ENCODE data around the gene PGGT1B.
"Not testable (repeated sequence)": the region's sequence is repeated elsewhere in the genome, so short reads cannot be mapped to it uniquely, and the experiment has no call there.

Gene PGGT1B

DNA sequence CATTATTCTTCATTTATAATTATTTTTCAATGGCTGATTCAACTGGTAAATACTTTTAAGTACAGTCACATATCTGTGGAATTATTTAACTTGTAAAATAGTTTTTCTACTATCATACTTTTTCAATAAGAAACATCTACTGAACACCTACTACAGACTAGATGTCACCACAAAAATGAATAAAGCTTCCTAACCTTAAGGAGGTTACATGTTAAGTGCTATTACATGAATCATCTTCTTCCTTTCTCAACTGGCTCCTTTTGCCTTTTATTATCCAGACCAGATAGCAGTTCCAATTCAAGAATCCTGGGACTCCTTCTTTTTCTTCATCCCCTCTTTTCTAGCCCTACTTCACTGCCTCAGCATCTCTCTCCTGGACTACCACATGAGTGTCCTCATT is 4.7 kb downstream of the PGGT1B start:
- DNase-seq, result no peak

DNA sequence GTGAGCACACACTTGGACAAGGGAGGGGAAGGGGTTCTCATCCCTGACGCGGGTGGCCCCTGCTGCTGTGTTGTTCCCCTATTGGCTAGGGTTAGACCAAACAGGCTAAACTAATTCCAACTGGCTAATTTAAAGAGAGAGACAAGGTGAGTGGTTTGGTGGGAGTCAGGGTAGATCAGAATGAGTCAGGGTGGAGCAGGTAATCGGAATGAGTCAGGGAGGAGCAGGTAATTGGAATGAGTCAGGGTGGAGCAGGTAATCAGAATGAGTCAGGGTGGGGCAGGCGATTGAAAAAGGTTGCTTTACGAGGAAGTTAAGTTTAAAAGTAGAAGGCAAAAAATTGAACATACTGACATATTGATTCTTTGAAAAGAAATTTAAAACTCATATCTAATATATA is 13.3 kb downstream of the PGGT1B start:
- not testable (repeated sequence) for DNase-seq

DNA sequence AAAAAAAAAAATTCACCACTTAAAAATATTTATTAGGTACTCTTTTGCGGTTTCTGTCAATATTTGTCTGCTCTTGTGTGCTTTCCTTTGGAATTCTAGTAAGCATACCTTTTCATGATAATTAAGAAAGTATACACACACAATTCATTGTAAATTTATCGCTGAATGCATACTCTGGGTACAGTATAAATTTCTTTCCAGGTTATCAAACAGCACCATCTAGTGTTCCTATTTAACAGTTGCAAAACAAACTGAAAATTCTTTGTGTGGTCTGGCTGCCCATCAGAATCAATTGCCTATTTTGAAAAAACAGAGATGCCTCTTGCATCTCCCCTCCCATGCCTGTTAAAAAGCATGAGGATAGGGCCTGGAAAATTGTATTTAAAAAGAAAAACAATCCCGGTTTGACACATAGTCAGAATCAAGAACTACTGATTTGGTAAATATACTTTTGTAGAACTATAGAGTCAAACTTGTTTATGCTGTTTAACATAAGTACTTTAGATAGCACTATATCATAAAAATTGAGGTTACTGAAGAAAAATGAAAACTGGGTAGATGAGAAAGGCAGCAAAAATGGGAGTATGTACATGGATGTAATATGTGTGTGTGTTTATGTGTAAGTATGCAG is 16.2 kb downstream of the PGGT1B start:
- peak in 1 of 2 experiments; percentile 67 for DNase-seq

DNA sequence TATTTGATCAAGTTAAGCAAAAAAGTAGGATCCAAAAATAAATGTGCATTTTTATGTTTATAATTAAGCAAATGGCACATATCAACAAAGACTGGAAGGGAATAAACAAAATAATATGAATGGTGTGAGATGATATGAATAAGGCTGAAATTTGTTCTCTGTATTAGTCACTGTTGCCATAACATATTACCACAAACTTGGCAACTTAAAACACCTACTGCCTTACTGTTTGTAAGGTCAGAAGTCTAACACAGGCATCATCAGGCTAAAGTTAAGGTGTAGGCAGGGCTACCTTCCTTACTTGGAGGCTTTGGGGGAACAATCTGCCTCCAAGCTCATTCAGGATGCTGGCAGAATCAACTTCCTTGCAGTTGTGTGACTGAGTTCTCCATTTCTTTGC is 19.3 kb downstream of the PGGT1B start:
- peak in 1 of 2 experiments; percentile 21 for DNase-seq

DNA sequence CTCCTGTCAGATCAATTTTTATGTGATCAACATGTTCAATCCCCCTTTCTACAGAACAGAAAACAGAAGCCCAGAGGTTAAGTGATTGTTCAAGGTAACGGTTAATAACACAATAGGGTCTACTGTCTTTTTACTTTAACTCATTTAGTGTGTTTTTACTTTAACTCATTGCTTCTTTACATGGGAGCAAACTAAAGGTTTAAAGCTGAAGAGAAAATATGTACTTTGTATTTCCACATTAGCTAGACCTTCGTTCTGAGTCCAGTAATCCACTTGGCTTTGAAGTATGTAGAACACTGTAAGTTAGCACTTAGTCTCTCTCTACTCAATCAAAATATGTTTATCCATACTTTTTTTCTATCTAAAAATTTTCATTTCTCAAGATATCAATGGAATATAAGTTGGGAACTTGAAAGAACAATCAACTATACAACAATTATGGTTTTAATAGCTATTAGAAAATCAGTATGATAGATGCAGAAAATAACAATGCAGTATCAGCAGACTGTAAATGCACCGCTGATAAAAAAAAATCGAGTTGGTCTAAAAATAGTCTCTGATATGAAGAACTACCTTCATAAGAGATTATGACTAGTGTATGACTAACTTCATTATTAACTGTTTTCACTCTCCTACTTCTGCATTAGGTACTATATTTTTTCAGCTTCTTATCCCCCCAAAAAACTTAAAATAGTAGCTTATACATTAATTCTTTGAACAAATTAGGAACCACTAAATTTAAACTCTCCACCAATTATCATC is 20.6 kb downstream of the PGGT1B start:
- DNase-seq, result no peak

DNA sequence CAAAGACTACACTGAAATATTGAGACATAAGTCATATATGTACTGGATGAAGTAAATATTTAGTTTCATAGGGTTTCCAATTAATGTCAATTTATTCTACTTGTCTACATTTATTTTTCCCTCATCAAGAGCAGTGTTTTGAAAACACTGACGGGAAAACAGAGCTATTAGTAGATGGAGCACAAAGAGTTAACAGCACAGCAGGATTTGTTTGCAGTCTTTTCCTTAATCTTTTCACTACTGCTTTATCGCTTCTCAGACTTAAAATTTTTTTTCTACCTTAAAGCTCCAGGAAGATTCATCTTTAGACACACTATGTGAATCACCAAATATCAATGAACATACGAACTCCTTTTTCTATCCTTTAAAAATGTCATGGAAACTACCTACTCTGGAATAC is 25.6 kb downstream of the PGGT1B start:
- DNase-seq, result no peak

DNA sequence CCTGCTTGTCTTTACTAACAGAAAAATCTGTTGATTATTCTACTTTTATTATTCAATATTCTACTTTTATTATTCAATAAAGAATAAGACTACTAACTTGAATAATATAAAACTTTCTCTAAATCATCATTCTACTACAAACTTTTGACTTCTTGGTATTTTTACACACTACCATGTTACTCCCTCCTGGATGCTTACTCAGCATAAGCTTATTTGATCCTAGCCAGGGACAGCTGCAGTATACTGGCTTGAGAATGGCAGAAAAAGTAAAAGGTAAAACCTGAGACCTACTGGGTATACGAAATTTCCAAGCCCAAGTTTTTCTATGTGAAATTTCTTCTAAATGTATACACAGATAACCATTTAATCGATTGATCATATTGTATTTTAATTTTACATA is 26.1 kb downstream of the PGGT1B start:
- no peak for DNase-seq

DNA sequence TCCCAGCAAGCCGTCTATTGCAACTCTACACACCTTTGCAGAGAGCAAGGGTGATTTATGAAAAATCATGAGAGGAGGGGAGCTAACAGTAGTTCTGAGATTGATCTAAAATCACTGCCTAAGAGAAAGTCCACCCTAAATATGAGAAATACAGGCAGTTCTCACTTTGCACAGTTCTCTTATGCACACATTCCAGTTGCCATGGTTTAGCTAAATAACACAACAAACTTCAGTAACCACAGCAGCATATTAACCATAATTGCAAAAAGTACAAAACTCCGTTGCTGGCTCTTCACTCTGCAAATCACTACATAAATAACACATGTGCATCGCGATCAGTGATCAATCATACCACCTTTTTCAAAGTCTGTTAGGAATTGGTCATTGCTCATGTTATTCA is 31.1 kb downstream of the PGGT1B start:
- no peak for DNase-seq

DNA sequence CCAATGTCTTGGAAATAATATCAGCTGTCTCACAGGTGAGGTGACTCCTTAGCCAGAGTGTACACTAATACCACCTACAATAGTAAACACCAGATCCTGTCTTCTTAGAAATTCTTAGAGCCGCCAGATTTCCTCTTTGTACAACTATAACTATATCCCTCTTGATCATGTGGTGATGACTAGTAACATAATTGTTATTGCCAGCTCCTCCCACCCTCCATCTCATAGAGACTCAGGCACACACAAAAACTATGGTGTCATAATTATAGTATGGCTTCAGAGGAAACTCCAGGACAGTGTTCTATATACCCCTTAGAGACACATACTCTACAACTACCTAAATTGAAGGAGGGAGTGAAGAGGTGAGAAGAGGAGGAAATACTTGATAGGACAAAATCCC is 33.1 kb downstream of the PGGT1B start:
- no peak for DNase-seq

DNA sequence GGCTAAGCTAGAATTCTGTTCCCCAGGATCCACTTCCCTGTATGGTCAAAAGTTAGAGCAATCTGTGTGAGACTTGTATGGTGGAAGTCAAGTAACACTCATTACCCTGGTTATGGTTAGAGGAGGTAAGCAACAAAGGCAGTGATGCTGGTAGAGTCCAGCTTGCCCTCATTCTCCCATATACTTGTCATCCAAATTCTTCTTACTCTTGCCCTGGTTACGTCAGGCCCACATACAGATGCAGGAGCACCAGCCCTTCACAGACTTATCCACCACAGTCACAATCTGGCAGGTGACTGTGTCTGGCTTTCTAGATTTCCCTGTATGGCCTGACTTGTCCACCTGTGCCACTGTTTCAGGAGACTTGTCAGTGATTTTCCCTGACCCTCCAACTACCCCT is 35.4 kb downstream of the PGGT1B start:
- DNase-seq, result no peak

DNA sequence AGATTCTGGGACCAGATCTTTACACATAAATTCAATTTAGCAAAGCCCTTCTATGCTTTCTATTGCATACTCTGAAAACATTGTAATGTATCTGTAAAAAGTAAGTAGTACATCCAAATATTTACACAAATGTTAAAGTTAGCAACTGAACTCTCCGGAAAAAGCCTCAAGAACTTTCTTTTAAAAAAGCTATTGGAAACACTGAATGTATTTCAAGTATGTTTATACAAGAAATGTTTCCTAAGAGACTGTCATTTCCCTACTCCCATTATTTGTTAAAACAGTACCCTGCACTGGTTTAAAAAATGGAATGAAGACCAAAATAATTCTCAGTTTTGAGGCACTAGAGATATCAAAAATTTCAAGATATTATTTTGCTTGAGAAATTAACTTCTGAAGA is 48.1 kb downstream of the PGGT1B start:
- no peak for DNase-seq

DNA sequence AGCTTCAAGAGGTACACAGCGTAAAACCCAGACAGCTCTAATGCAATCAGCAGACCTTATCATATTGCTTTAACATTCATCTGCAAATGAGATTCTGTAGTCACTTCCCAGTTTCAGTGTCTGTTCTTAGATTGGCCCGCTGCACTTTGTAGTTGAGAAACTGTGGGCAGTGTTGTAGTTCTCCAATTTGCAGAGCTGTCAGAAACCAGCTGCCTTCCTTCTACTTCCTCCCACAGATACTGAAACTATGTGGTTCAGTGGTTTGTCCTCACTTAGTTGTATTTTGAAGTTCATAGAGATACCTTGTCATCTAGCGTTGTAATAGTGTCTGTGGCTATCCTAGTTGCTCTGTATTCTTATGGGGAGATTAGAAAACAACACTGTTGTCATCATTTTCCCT is 53.4 kb downstream of the PGGT1B start:
- DNase-seq, result no peak

DNA sequence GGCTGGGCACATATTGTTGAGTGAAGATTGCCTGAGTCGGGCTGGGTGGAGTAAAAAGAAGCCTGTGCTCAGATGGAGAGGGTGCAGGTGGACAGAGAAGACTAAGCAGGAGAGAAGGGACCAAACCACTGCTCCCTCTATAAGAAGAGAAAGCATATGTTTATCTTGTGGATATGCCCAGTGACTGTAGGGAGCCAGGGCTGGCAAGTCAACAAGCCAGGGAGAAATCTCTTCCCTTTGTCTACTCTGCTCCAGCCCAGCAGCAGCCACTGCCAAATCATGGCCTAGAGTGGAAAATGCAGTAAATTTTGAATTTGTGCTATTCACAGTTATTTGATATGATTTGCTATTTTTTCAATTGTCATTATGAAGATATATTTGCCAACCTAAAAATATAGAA is 59.7 kb downstream of the PGGT1B start:
- no peak for DNase-seq

DNA sequence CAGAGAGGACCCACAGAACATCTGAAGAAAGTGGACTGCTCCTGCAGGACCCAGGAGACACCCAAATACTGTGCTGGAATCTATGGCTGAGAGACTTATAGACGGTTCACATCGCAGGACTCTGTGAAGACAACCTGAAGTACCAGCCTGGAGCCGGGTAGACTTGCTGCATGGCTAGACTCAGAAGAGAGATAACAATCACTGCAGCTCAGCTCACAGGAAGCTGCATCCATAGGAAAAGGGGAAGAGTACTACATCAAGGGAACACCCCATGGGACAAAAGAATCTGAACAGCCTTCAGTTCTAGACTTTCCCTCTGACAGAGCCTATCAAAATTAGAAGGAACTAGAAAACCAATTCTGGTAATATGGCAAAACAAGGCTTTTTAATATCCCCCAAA is 66.5 kb downstream of the PGGT1B start:
- no peak for DNase-seq

DNA sequence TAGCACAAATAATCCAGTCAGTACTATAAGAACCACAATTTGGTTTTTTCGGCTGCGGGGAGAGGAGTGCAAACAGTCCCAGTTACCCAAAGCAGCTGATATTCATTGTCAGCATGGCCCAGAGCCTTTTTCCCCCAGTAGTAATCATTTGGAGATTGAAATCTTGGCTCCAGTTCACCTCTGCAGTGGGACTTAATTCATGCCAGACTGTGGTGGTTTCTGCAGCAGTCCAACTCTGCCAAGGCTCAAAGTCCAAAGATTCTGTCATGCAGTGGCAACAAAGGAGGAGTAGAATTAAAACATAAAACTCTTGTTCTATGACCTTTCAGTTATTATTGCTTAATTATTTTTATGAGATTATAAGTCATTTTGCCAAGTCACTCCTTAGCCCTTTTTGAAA is 68.0 kb downstream of the PGGT1B start:
- DNase-seq, result no peak

DNA sequence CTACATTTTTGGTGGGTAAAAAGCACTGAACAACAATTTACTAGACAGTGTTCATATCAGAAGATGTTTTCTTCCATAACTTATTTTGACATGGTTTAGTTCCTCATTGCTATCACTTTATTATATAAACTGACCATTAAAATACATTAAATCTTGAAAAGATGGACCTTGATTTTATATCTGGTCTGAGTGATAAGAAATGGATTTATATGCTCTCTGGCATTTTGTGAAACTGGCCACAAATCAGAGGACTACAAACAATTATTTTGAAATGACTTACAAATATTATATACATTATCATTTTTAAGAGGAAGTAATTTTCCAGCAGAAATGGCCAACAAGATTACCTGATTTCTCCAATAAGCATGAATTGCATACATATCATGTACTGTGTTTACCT is 69.4 kb downstream of the PGGT1B start:
- DNase-seq, result no peak

DNA sequence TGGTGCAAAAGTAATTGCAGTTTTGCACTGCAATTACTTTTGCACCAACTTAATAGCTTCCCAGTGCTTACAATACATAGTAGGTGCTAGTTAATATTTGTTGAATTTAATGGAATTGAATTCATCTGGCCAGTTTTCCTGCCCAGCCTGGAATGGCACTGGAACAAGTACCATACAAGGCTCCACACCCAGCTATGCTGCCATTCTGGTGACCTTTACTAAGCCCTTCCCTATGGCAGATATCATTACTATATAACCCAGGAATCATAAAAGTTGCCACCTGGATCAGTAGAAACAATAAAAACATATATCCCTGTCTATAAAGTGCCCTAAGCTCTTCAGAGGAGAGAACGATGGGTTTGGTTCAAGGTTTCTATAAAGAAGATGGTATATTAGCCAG is 70.6 kb downstream of the PGGT1B start:
- DNase-seq, result no peak

DNA sequence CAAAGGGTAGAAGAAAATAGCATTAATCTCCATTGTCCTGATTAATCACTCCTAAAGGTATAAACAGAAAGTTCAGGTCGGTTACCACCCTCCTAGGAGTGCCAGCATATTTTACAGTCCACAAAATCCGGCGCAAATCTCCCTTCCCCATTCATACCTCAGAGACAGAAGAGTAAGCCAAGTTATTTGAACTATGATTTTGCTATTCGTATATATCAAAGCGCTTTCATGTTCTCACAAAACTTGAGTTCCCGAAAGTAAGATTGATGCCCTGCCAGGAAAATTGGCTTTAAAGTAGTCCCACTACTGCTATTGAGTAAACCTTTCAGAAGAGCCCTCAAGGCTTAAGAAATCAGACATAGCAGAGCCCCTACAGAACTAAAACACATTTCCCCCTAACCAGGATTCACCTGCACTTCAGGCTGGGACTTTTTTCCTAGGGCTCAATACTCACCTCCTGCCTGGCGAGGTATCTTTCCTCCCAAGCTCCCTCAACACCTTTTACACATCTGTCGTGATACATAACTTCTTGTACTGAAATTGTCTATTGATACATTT is 71.1 kb downstream of the PGGT1B start:
- DNase-seq, result no peak

DNA sequence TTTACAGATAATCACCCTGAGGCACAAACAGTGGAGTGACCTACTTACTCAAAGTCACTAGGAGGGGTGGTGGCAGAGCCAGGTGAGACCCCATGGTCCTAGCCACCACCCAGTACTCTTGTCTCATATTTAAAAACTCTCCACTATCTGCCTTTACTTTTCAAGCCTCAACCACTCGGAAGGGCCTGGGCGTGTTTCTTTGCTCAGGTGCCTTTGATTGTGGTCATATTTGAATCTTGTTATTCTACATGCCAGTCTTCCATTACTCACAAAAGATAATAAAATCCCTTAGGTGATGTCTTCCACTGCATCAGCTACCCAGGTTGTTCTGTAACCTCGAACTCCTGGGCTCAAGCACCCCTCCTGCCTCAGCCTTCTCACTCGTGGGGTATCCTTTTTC is 72.3 kb downstream of the PGGT1B start:
- DNase-seq, result no peak

DNA sequence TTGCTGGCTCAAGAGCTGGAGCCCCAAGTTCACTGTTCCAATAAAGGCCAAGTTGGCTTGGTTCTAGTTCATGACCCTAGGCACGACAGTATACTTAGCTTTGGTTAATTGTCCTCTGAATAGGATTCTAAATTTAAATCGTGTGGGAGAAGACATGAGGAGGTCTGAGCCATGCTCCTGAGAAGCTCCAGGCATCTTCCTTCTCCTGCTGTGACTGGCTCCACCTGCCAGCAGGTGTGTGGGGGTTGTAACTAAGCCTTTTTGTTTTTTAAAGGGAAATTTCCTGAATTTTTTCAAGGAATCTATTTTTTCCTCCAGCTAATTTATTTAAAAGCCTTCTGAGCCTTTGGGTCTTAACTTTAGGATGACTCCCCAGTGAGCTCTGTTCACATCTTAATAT is 72.8 kb downstream of the PGGT1B start:
- no peak for DNase-seq

DNA sequence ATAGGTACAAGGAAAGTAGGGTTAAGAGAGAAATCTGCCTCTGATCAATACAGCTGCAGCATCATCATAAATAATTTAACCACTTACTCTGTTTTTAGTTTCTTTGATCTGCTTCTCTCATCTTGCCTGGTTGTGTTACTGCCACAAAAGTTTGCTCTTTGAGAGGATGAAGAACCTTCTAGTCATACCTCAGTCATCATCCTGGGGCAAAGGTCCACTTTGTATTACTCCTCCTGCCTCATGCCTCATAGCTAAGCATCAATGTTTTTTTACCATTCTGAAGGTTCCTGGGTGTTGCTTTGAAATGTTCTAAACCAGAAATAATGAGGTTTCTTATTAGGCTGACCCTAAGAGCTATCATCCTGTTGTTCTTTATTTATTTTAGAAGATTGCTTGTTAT is 75.9 kb downstream of the PGGT1B start:
- DNase-seq, result no peak

DNA sequence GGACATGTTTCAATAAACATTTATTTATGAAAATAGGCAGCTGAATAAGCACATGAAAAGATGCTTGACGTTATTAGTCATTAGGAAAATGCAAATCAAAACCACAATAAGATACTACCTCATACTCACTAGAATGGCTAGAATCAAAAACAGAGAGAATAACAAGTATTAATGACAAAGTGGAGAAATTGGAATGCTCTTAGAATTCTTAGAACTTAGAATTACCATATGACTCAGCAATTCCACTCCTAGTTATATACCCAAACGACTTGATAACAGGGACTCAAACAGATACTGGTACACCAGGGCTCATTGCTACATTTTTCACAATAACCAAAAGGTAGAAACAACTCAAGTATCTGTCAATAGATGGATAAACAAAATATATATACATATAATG is 77.9 kb downstream of the PGGT1B start:
- no peak for DNase-seq

DNA sequence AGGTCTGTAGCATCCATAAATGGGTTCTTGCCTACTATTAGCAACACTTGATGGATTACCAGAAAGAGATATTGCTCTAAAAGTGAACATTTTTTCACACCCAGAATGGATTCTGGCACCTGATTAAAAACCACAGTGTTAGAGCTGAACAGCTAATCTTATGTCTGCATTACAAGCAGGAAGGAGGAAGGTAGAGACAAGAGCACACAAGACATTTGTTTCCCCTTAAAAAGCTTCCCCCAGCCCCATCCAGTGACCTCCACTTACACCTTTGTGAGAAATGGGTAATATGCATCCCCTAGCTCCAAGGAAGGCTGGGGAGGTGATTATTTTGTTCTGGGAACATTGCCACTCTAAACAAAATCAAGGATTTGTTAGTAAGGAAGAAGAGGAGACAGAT is 80.9 kb downstream of the PGGT1B start:
- DNase-seq, result no peak

DNA sequence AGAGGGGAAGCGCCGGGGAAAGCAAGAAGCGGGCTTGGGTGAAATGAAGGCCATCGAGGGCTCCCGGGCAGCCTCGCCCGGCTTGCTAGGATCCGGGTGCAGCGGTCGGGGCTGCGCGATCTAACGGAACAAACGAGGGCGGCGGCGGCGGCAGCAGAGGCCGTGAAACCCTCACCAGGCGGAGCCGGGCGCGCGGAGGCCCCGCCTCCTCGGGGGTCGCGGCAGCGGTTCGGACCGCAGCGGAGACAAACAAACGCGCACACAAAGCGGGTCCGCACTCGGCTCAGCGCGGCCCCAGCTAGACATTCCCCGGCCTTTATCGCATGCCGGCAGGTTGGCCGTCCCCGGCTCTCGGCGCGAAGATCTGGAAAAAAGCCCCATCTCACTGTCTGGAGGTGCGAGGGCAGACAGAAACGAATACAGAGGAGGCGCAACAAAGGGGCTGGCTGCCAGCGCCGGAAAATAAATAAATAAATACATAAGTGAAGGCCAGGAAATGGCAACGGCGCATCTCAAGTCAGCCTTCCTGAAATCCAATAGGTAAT is 82.4 kb downstream of the PGGT1B start:
- DNase-seq, result no peak

Data from SW 1271 (cell line).